Right lobe of liver (tissue), 6 donors: ENCODE results near the gene CYB5R3. TPM values are rescaled to one million over a fixed set of nuclear protein-coding genes. Genes with fewer than 3 reads are reported as not detected.

Experiments
- ATAC-seq, 4 donors: fragments of 200-7000 bp; cut with Tn5 transposase; one replicate each; pipeline ENCODE4 v1.9.1; 2020; ENCODE audit warnings: mild to moderate bottlenecking in 4 of 4, moderate library complexity in 4 of 4
- DNase-seq, 3 donors: peaks; one replicate each; pipeline ENCODE4 v3.0.0-alpha.2; 2020
- H3K27ac ChIP-seq, 3 donors: fragments of 200-600 bp; one replicate each; pipeline ENCODE4 v1.8.0; 2022
- H3K27me3 ChIP-seq, 2 donors: fragments of 200-600 bp; one replicate each; pipeline ENCODE4 v1.8.0; 2022
- H3K36me3 ChIP-seq, 4 donors: fragments of 200-600 bp; sonication (generic) in 1 of 4; one replicate each; pipeline versions ENCODE4 v1.5.1 to v1.8.0; 2017 to 2022; ENCODE audit warnings: control low read depth in 1 of 4
- H3K4me1 ChIP-seq, 4 donors: fragments of 200-600 bp; sonication (generic) in 1 of 4; one replicate each; pipeline versions ENCODE4 v1.5.1 to v1.8.0; 2017 to 2022; ENCODE audit warnings: control low read depth in 1 of 4
- H3K4me3 ChIP-seq, 3 donors: fragments of 200-600 bp; one replicate each; pipeline ENCODE4 v1.8.0; 2022
- H3K9me3 ChIP-seq, 4 donors: fragments of 200-600 bp; sonication (generic) in 1 of 4; one replicate each; pipeline versions ENCODE4 v1.5.1 to v1.8.0; 2017 to 2022; ENCODE audit warnings: control low read depth in 1 of 4
- CTCF ChIP-seq, 4 donors: fragments of 200-600 bp in 3 of 4; fragments of 450-650 bp in 1 of 4; IDR thresholded peaks; one replicate each; pipeline versions ENCODE4 v1.5.1 to v1.8.0; 2016 to 2022; ENCODE audit warnings: antibody characterized with exemption in 4 of 4, mild to moderate bottlenecking in 2 of 4
- POLR2A ChIP-seq: fragments of 450-650 bp; IDR thresholded peaks from one replicate; pipeline ENCODE4 v1.6.1; 2017; ENCODE audit warnings: antibody characterized with exemption, mild to moderate bottlenecking
- WGBS: methylation state at CpG from one replicate; pipeline ENCODE4 v1.1.6; 2018; ENCODE audit warnings: low coverage, low lambda C conversion rate; ENCODE audit not compliant: insufficient coverage; ENCODE audit errors: missing lambda C conversion rate; 5-methylcytosine and 5-hydroxymethylcytosine counted together
- intact Hi-C, 2 donors: fragments of 100-400 bp; cut with DNase I; formaldehyde crosslinking; loops; one replicate each; pipeline versions ENCODE4 v1.11.2 to v1.14.1; 2022
- total RNA-seq, 6 experiments: library from RNA; depleted of rRNA in 2 of 6; stranded (reverse); fragments of >200 nt in 2 of 6; fragmentation: NEBNext Ultra II Directional in 3 of 6; extraction: Animal tissue kit (Norgen Biotek cat#: 25700) in 3 of 6; gene quantifications; one replicate each; pipeline versions ENCODE4 v1.1.0 to v1.2.4, GENCODE V29; 2016 to 2023
- donor health status: DM: no; HTN: yes; CAD: no.
- donor health status: DM: no; HTN: no; CAD: no.
- donor health status: DM: no; HTN: no; CAD: no.
- donor health status: DM: no; HTN: yes; CAD: no.
- donor health status: DM: no; HTN: yes; CAD: no.

Gene CYB5R3
- total RNA-seq, 6 experiments from 2014 or later, result 146 to 211 (median 170) TPM

GRCh38 chr22:42626951-42627625 is 22.1 kb downstream of the CYB5R3 start:
- WGBS, result no CpG with 5 or more reads among the region's 25 CpGs
- TF ChIP-seq POLR2A (no peak), CTCF (IDR thresholded peaks at IDR 0.05) (no peak)
- intact Hi-C loops, result no loop called here
- no peak overlapping the region for H3K27ac ChIP-seq
- peaks cover 5 to 62% (median 41%) of the 10 kb centered on the region in 4 donors for H3K36me3 ChIP-seq
- peaks cover 0 to 24% (median 0%) of the 10 kb centered on the region in 4 donors for H3K4me1 ChIP-seq
- no peak for DNase-seq
- H3K27me3 ChIP-seq, result no peaks in the 10 kb centered on the region
- ATAC-seq, result no peak
- no peaks in the 10 kb centered on the region for H3K9me3 ChIP-seq
- H3K4me3 ChIP-seq, result no peak overlapping the region

- ATAC-seq (no peak), DNase-seq (no peak)
- Histone ChIP-seq H3K4me1 (peaks cover 0 to 24% (median 0%) of the 10 kb centered on the region in 4 donors), H3K27ac (no peak overlapping the region), H3K27me3 (no peaks in the 10 kb centered on the region), H3K9me3 (no peaks in the 10 kb centered on the region), H3K36me3 (peaks cover 5 to 57% (median 38%) of the 10 kb centered on the region in 4 donors), H3K4me3 (no peak overlapping the region)
- WGBS, result 88% methylated on average over 3 of the region's 7 CpGs
- TF ChIP-seq CTCF (IDR thresholded peaks at IDR 0.05), result no peak
- no peak for TF ChIP-seq POLR2A
- intact Hi-C loops, result no loop called here
These were observed 22.8 kb downstream of the CYB5R3 start for GRCh38 chr22:42626431-42626830.

- intact Hi-C loops, result no loop called here
These were observed 23.8 kb downstream of the CYB5R3 start for GRCh38 chr22:42625416-42625815.

GRCh38 chr22:42624551-42625106 is 24.6 kb downstream of the CYB5R3 start:
- WGBS, result 59% methylated on average over 6 of the region's 12 CpGs
- ATAC-seq (peak in 3 of 4 donors; percentile 8 to 66 (median 8)), DNase-seq (peak in 1 of 3 donors; percentile 75)
- Histone ChIP-seq H3K27me3 (no peaks in the 10 kb centered on the region), H3K4me1 (peaks cover 0 to 24% (median 0%) of the 10 kb centered on the region in 4 donors), H3K36me3 (peaks cover 5 to 52% (median 30%) of the 10 kb centered on the region in 4 donors), H3K4me3 (no peak overlapping the region), H3K9me3 (no peaks in the 10 kb centered on the region), H3K27ac (peak overlapping the region in 1 of 3 donors; percentile 24)
- TF ChIP-seq POLR2A (no peak), CTCF (IDR thresholded peaks at IDR 0.05) (no peak)
- intact Hi-C loops, result no loop called here

More at GRCh38 chr22:42625416-42625815, 23.8 kb downstream of the CYB5R3 start:
- H3K4me1 ChIP-seq, result peaks cover 0 to 24% (median 0%) of the 10 kb centered on the region in 4 donors
- no peak for ATAC-seq
- H3K27me3 ChIP-seq, result no peaks in the 10 kb centered on the region
- WGBS, result 85% methylated on average over 10 of the region's 15 CpGs
- H3K36me3 ChIP-seq, result peaks cover 5 to 56% (median 33%) of the 10 kb centered on the region in 4 donors
- no peak for TF ChIP-seq CTCF (IDR thresholded peaks at IDR 0.05)
- TF ChIP-seq POLR2A, result no peak
- no peak overlapping the region for H3K27ac ChIP-seq
- no peaks in the 10 kb centered on the region for H3K9me3 ChIP-seq
- no peak for DNase-seq
- H3K4me3 ChIP-seq, result no peak overlapping the region
